ENCODE measurements around the gene SMYD4. TPM values are rescaled to one million over a fixed set of nuclear protein-coding genes. Genes with fewer than 3 reads are reported as not detected.

Gene SMYD4
- total and polyA plus RNA-seq, 2 experiments from 2014 or later: 17.0 to 21.9 TPM

DNA sequence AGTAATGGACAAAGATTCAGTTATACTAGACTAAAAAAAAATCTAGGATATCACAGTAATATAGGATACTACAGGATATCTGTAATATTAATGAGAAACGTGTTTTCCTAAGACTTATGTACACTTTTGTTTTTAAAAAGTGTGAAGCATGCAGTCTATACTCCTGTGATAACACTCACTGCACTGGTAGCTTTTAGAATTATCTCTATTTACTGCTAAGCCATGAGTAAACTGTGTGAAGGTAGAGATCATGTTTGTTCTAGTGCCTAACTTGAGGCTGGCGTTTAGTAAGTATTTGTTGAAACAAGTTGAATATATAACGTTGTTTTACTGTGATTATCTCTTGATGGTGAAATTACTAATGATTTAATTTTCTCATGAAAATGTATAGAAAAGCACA lies 24.0 kb upstream of the SMYD4 start:
- Histone ChIP-seq H3F3A (replicated peaks; ENCODE audit: low read depth) (no peaks in the 10 kb centered on the region; the same call in 1 of the 2 replicates), H3K36me3 (ENCODE audit: insufficient read depth) (peaks cover 14% of the 10 kb centered on the region; the same call in 1 of the 2 replicates), H3K79me2 (replicated peaks; ENCODE audit: insufficient read depth) (no peaks in the 10 kb centered on the region), H3K4me1 (ENCODE audit: insufficient read depth) (no peaks in the 10 kb centered on the region), H2AFZ (no peak overlapping the region), H3K27ac (ENCODE audit: low read depth) (no peak overlapping the region), H3K4me3 (no peak overlapping the region), H3K27me3 (ENCODE audit: insufficient read depth) (no peaks in the 10 kb centered on the region), H3K4me2 (no peak overlapping the region), H3K9me2 (ENCODE audit: insufficient read depth) (no peaks in the 10 kb centered on the region), H4K20me1 (replicated peaks; ENCODE audit: insufficient read depth) (peaks cover 19% of the 10 kb centered on the region)
- Mint-ChIP-seq H3K36me3 (ENCODE audit: low read depth) (peaks cover 39% of the 10 kb centered on the region), H3K9me3 (no peaks in the 10 kb centered on the region), H3K27ac (no peak overlapping the region), H3K27me3 (ENCODE audit: insufficient read depth, low read depth, poor library complexity) (no peaks in the 10 kb centered on the region), H3K4me1 (no peaks in the 10 kb centered on the region), H3K4me3 (no peak overlapping the region)
- ATAC-seq (no peak), DNase-seq (ENCODE audit: low spot score) (no peak)
- TF ChIP-seq NANOG (IDR thresholded peaks at IDR 0.05; ENCODE audit: borderline replicate concordance): no peak
- TF ChIP-seq, protein P1, sequence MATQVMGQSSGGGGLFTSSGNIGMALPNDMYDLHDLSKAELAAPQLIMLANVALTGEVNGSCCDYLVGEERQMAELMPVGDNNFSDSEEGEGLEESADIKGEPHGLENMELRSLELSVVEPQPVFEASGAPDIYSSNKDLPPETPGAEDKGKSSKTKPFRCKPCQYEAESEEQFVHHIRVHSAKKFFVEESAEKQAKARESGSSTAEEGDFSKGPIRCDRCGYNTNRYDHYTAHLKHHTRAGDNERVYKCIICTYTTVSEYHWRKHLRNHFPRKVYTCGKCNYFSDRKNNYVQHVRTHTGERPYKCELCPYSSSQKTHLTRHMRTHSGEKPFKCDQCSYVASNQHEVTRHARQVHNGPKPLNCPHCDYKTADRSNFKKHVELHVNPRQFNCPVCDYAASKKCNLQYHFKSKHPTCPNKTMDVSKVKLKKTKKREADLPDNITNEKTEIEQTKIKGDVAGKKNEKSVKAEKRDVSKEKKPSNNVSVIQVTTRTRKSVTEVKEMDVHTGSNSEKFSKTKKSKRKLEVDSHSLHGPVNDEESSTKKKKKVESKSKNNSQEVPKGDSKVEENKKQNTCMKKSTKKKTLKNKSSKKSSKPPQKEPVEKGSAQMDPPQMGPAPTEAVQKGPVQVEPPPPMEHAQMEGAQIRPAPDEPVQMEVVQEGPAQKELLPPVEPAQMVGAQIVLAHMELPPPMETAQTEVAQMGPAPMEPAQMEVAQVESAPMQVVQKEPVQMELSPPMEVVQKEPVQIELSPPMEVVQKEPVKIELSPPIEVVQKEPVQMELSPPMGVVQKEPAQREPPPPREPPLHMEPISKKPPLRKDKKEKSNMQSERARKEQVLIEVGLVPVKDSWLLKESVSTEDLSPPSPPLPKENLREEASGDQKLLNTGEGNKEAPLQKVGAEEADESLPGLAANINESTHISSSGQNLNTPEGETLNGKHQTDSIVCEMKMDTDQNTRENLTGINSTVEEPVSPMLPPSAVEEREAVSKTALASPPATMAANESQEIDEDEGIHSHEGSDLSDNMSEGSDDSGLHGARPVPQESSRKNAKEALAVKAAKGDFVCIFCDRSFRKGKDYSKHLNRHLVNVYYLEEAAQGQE (IDR thresholded peaks at IDR 0.05; ENCODE audit: unreplicated experiment): no peak
- TF ChIP-seq CTCF (conservative IDR thresholded peaks at IDR 0.05; ENCODE audit: low read depth in 2 of 2): no peak
- no peak for TF ChIP-seq EZH2 (IDR thresholded peaks at IDR 0.05; ENCODE audit: low read depth, unreplicated experiment)
- no peak for TF ChIP-seq ETS1 (IDR thresholded peaks at IDR 0.05)
- TF ChIP-seq EZH2phosphoT487 (IDR thresholded peaks at IDR 0.05; ENCODE audit: unreplicated experiment): no peak
- no peak for TF ChIP-seq POLR2AphosphoS5 (IDR thresholded peaks at IDR 0.05; ENCODE audit: low read depth)
- TF ChIP-seq CREB1 (CRISPR knock-in tag; IDR thresholded peaks at IDR 0.05; ENCODE audit: low read depth): no peak
- TF ChIP-seq ZNF114 (CRISPR knock-in tag; IDR thresholded peaks at IDR 0.05): no peak
- no peak for TF ChIP-seq STAT1 (IDR thresholded peaks at IDR 0.05; ENCODE audit: unreplicated experiment)
- TF ChIP-seq JUNB (IDR thresholded peaks at IDR 0.05; ENCODE audit: unreplicated experiment): no peak
- no peak for TF ChIP-seq ZNF331 (CRISPR knock-in tag; IDR thresholded peaks at IDR 0.05; ENCODE audit: low read depth)
- TF ChIP-seq, protein P2, sequence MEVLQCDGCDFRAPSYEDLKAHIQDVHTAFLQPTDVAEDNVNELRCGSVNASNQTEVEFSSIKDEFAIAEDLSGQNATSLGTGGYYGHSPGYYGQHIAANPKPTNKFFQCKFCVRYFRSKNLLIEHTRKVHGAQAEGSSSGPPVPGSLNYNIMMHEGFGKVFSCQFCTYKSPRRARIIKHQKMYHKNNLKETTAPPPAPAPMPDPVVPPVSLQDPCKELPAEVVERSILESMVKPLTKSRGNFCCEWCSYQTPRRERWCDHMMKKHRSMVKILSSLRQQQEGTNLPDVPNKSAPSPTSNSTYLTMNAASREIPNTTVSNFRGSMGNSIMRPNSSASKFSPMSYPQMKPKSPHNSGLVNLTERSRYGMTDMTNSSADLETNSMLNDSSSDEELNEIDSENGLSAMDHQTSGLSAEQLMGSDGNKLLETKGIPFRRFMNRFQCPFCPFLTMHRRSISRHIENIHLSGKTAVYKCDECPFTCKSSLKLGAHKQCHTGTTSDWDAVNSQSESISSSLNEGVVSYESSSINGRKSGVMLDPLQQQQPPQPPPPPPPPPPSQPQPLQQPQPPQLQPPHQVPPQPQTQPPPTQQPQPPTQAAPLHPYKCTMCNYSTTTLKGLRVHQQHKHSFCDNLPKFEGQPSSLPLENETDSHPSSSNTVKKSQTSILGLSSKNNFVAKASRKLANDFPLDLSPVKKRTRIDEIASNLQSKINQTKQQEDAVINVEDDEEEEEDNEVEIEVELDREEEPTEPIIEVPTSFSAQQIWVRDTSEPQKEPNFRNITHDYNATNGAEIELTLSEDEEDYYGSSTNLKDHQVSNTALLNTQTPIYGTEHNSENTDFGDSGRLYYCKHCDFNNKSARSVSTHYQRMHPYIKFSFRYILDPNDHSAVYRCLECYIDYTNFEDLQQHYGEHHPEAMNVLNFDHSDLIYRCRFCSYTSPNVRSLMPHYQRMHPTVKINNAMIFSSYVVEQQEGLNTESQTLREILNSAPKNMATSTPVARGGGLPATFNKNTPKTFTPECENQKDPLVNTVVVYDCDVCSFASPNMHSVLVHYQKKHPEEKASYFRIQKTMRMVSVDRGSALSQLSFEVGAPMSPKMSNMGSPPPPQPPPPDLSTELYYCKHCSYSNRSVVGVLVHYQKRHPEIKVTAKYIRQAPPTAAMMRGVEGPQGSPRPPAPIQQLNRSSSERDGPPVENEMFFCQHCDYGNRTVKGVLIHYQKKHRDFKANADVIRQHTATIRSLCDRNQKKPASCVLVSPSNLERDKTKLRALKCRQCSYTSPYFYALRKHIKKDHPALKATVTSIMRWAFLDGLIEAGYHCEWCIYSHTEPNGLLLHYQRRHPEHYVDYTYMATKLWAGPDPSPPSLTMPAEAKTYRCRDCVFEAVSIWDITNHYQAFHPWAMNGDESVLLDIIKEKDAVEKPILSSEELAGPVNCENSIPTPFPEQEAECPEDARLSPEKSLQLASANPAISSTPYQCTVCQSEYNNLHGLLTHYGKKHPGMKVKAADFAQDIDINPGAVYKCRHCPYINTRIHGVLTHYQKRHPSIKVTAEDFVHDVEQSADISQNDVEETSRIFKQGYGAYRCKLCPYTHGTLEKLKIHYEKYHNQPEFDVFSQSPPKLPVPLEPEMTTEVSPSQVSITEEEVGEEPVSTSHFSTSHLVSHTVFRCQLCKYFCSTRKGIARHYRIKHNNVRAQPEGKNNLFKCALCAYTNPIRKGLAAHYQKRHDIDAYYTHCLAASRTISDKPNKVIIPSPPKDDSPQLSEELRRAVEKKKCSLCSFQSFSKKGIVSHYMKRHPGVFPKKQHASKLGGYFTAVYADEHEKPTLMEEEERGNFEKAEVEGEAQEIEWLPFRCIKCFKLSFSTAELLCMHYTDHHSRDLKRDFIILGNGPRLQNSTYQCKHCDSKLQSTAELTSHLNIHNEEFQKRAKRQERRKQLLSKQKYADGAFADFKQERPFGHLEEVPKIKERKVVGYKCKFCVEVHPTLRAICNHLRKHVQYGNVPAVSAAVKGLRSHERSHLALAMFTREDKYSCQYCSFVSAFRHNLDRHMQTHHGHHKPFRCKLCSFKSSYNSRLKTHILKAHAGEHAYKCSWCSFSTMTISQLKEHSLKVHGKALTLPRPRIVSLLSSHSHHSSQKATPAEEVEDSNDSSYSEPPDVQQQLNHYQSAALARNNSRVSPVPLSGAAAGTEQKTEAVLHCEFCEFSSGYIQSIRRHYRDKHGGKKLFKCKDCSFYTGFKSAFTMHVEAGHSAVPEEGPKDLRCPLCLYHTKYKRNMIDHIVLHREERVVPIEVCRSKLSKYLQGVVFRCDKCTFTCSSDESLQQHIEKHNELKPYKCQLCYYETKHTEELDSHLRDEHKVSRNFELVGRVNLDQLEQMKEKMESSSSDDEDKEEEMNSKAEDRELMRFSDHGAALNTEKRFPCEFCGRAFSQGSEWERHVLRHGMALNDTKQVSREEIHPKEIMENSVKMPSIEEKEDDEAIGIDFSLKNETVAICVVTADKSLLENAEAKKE (CRISPR knock-in tag; IDR thresholded peaks at IDR 0.05): no peak
